AG09309 (cell line): ENCODE data around the gene SLC4A4.
A peak's percentile ranks its signal among the peaks of the same experiment; 100 is the strongest.

Experiments used
- DNase-seq: peaks from one replicate; pipeline ENCODE4 v3.0.0-alpha.2; 2010; ENCODE audit warnings: low read depth
- H3K4me3 ChIP-seq: 2 replicates; pipeline ENCODE4 v1.5.1; 2011; ENCODE audit warnings: mild to moderate bottlenecking, low read depth, low read length, moderate library complexity; ENCODE audit not compliant: control insufficient read depth
- CTCF ChIP-seq: IDR thresholded peaks from 2 replicates; pipeline ENCODE4 v1.5.1; 2011; ENCODE audit warnings: mild to moderate bottlenecking, low read depth, low read length, inconsistent platforms; ENCODE audit not compliant: insufficient read depth, control insufficient read depth; ENCODE audit errors: missing control alignments

The SLC4A4 gene

GRCh38 chr4:71498625-71499024, 159.8 kb downstream of the SLC4A4 start:
- DNase-seq, result no peak
- no peak for TF ChIP-seq CTCF
- H3K4me3 ChIP-seq, result no peak overlapping the region

- H3K4me3 ChIP-seq, result no peak overlapping the region
- DNase-seq, result no peak
- no peak for TF ChIP-seq CTCF
Observed at GRCh38 chr4:71501992-71502391, 163.2 kb downstream of the SLC4A4 start.

- no peak overlapping the region for H3K4me3 ChIP-seq
- DNase-seq, result no peak
- TF ChIP-seq CTCF, result no peak
Observed at GRCh38 chr4:71518283-71518989, 179.6 kb downstream of the SLC4A4 start.

- no peak overlapping the region for H3K4me3 ChIP-seq
- no peak for TF ChIP-seq CTCF
- DNase-seq, result no peak
Observed at GRCh38 chr4:71520308-71520707, 181.5 kb downstream of the SLC4A4 start.

GRCh38 chr4:71520850-71521249, 182.0 kb downstream of the SLC4A4 start:
- no peak for DNase-seq
- no peak overlapping the region for H3K4me3 ChIP-seq
- TF ChIP-seq CTCF, result no peak

- DNase-seq, result no peak
- no peak for TF ChIP-seq CTCF
- no peak overlapping the region for H3K4me3 ChIP-seq
Observed at GRCh38 chr4:71524756-71525155, 185.9 kb downstream of the SLC4A4 start.

- no peak overlapping the region for H3K4me3 ChIP-seq
- peak; percentile 30 for TF ChIP-seq CTCF
- no peak for DNase-seq
Observed at GRCh38 chr4:71526637-71527406, 188.0 kb downstream of the SLC4A4 start.
